Testis (tissue), 3 donors: Measurements from ENCODE around the gene MAMDC2. TPM values are rescaled to one million over a fixed set of nuclear protein-coding genes. Genes with fewer than 3 reads are reported as not detected.

Experiments
- DNase-seq: peaks from one replicate; pipeline ENCODE4 v3.0.0-alpha.2; 2019
- H3K27ac ChIP-seq, 2 donors: fragments of 200-600 bp; sonication (generic); one replicate each; pipeline ENCODE4 v1.5.1; 2019
- H3K27me3 ChIP-seq: fragments of 200-600 bp; sonication (generic); one replicate; pipeline ENCODE4 v1.5.1; 2019
- H3K36me3 ChIP-seq: fragments of 200-600 bp; sonication (generic); one replicate; pipeline ENCODE4 v1.5.1; 2017; ENCODE audit warnings: low read depth; ENCODE audit errors: missing control alignments
- H3K4me1 ChIP-seq: fragments of 200-600 bp; sonication (generic); one replicate; pipeline ENCODE4 v1.5.1; 2019
- H3K4me3 ChIP-seq, 2 donors: fragments of 200-600 bp; sonication (generic); one replicate each; pipeline ENCODE4 v1.5.1; 2017 to 2019
- H3K9me3 ChIP-seq: fragments of 200-600 bp; sonication (generic); one replicate; pipeline ENCODE4 v1.5.1; 2017
- CTCF ChIP-seq, 3 experiments: fragments of 450-650 bp in 2 of 3; fragments of 200-600 bp in 1 of 3; sonication (generic) in 1 of 3; IDR thresholded peaks; one replicate each; pipeline ENCODE4 v1.5.1; 2016 to 2019; ENCODE audit warnings: antibody characterized with exemption in 3 of 3, mild to moderate bottlenecking in 2 of 3, moderate library complexity in 1 of 3
- POLR2A ChIP-seq: fragments of 450-650 bp; IDR thresholded peaks from one replicate; pipeline ENCODE4 v1.6.1; 2017; ENCODE audit warnings: antibody characterized with exemption, mild to moderate bottlenecking, moderate library complexity
- WGBS, 2 donors: methylation state at CpG; one replicate each; pipeline ENCODE4 v1.1.5; 2018; 5-methylcytosine and 5-hydroxymethylcytosine counted together
- intact Hi-C: fragments of 100-400 bp; cut with DNase I; formaldehyde crosslinking; loops from one replicate; pipeline ENCODE4 v1.15.1; 2023; ENCODE audit warnings: low total_unique reads
- polyA plus RNA-seq: library from polyadenylated mRNA; stranded (reverse); fragments of 350-450 nt; fragmentation: Illumina TruSeq; extraction: RNeasy Lipid Tissue Mini Kit (QIAGEN cat#74804); gene quantifications from one replicate; pipeline ENCODE4 v1.2.3, GENCODE V29; 2014; ENCODE audit warnings: low read depth, low replicate concordance; ENCODE audit not compliant: insufficient read depth
- total RNA-seq, 2 donors: library from RNA; depleted of rRNA; stranded (reverse); fragments of >200 nt; gene quantifications; one replicate each; pipeline ENCODE4 v1.2.3, GENCODE V29; 2016

MAMDC2 gene
- total and polyA plus RNA-seq, 3 donors from 2014 or later = 13.7 to 28.3 (median 15.1) TPM

DNA sequence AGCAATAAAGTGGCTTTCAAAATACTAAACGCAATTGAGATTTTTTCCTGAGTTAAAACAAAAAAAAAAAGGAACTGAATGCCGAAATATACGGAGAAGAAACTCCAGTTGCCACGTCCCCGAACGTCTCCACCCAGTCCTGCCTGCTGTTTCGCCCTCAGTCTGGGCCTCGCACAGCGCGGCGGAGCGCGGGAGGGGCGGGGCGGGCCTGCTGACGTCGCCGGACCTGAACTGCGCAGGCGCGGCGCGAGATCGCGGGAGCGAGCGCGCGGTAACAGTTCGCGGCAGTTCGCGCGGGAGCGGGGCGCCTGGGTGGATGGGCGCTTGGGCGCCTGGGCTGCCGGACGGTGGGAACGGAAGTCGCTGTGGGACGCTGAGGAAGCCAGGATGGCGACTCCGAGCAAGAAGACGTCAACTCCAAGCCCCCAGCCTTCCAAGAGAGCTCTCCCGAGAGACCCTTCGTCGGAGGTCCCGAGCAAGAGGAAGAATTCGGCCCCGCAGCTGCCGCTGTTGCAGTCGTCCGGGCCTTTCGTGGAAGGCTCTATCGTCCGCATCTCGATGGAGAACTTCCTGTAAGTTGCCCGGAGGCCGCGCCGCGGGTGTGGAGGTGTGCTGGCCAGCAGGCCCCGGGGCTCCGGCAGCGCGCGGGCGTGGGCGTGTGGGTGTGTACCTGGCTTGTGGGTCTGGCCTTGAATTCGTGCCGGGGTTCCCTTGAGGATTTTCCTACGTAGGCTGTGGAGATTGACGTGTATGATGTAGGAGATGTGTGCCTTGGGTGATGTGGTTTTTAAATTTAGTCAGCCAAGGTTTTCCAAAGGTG, 215.3 kb downstream of the MAMDC2 start, which contains the start of gene SMC5:
Gene SMC5 (plus strand): TSS at position 287 of the 820 bp plus-strand sequence. CDS start 101 bp downstream, at position 388.
- Histone ChIP-seq H3K9me3 (no peaks in the 10 kb centered on the region), H3K4me3 (peak within 1 kb of the TSS; percentile 93 to 99), H3K27ac (peak within 1 kb of the TSS; percentile 97 to 98), H3K36me3 (no peaks in the 10 kb centered on the region), H3K27me3 (no peaks in the 10 kb centered on the region), H3K4me1 (peaks cover 49% of the 10 kb centered on the region)
- peak; percentile 92 for DNase-seq
- WGBS, 2 donors = 0% methylated on average over 36 to 74 of the region's 75 CpGs
- TF ChIP-seq CTCF (IDR thresholded peaks at IDR 0.05) = peak in 1 of 3 experiments; percentile 5
- peak; percentile 87 for TF ChIP-seq POLR2A
- intact Hi-C loops = no loop called here

GRCh38 chr9:70259512-70259802, 215.8 kb downstream of the MAMDC2 start:
- no peaks in the 10 kb centered on the region for H3K9me3 ChIP-seq
- intact Hi-C loops = no loop called here
- no peaks in the 10 kb centered on the region for H3K27me3 ChIP-seq
- peak overlapping the region; percentile 93 to 99 for H3K4me3 ChIP-seq
- WGBS, 2 donors = 0% methylated on average over 10 of the region's 10 CpGs
- peak overlapping the region; percentile 97 to 98 for H3K27ac ChIP-seq
- H3K36me3 ChIP-seq = no peaks in the 10 kb centered on the region
- H3K4me1 ChIP-seq = peaks cover 49% of the 10 kb centered on the region
- no peak for DNase-seq
- TF ChIP-seq POLR2A = no peak
- no peak for TF ChIP-seq CTCF (IDR thresholded peaks at IDR 0.05)

DNA sequence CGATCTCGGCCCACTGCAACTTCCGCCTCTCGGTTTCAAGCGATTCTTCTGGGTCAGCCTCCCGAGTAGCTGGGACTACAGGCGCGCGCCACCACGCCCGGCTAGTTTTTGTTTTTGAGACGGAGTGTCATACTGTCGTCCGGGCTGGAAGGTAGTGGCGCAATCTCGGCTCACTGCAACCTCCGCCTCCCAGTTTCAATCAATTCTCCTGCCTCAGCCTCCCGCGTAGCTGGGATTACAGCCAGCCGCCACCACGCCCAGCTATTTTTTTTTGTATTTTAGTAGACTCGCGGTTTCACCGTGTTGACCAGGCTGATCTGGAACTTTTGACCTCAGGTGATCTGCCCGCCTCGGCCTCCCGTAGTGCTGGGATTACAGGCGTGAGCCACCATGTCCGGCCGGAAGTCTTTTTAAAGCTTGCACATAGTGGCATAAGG, 216.4 kb downstream of the MAMDC2 start:
- Histone ChIP-seq H3K4me1 (peaks cover 46% of the 10 kb centered on the region), H3K27ac (peak overlapping the region; percentile 97 to 98), H3K36me3 (no peaks in the 10 kb centered on the region), H3K4me3 (peak overlapping the region; percentile 93 to 99), H3K27me3 (no peaks in the 10 kb centered on the region), H3K9me3 (no peaks in the 10 kb centered on the region)
- WGBS, 2 donors = 61 to 69% methylated on average over 22 to 30 of the region's 30 CpGs
- TF ChIP-seq CTCF (IDR thresholded peaks at IDR 0.05) (no peak), POLR2A (no peak)
- intact Hi-C loops = no loop called here
- peak; percentile 25 for DNase-seq

DNA sequence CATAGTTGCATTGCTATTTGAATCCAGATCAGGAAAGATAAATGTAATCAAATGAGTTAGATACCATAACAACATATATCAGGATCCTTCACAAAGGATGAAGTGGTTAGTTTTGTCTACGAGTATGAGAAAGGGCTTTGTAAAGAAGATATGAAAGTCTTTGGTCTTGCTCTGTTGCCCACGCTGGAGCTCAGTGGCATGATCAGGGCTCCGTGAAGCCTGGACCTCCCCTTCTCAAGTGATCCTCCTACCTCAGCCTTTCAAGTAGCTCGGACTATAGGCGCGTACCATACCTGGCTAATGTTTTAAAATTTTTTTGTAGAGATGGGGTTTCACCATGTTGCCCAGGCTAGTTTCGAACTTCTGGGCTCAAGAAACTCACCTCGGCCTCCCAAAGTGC, 217.0 kb downstream of the MAMDC2 start:
- peak overlapping the region in 1 of 2 donors; percentile 32 for H3K27ac ChIP-seq
- WGBS, 2 donors = 54 to 64% methylated on average over 8 of the region's 8 CpGs
- H3K27me3 ChIP-seq = no peaks in the 10 kb centered on the region
- TF ChIP-seq POLR2A = no peak
- no peak for TF ChIP-seq CTCF (IDR thresholded peaks at IDR 0.05)
- H3K4me3 ChIP-seq = peak overlapping the region; percentile 93 to 99
- H3K36me3 ChIP-seq = no peaks in the 10 kb centered on the region
- intact Hi-C loops = no loop called here
- DNase-seq = no peak
- H3K4me1 ChIP-seq = peaks cover 42% of the 10 kb centered on the region
- H3K9me3 ChIP-seq = no peaks in the 10 kb centered on the region
